Transverse colon (tissue), 4 donors: ENCODE measurements around the gene ZNF546. TPM values are rescaled to one million over a fixed set of nuclear protein-coding genes. Genes with fewer than 3 reads are reported as not detected.
A peak's percentile ranks its signal among the peaks of the same experiment; 100 is the strongest.

ENCODE experiments used
- DNase-seq: peaks from one replicate; pipeline ENCODE4 v3.0.0-alpha.2; 2019
- H3K27ac ChIP-seq, 4 donors: fragments of 200-600 bp; sonication (generic); 2 replicates each; pipeline ENCODE4 v1.5.1; 2016 to 2018; ENCODE audit warnings: inconsistent platforms in 4 of 4
- H3K27me3 ChIP-seq: fragments of 200-600 bp; sonication (generic); 2 replicates; pipeline ENCODE4 v1.5.1; 2017; ENCODE audit warnings: inconsistent platforms
- H3K36me3 ChIP-seq, 4 donors: fragments of 200-600 bp; sonication (generic); 2 replicates each; pipeline ENCODE4 v1.5.1; 2017 to 2019; ENCODE audit warnings: inconsistent platforms in 4 of 4
- H3K4me1 ChIP-seq, 4 donors: fragments of 200-600 bp; sonication (generic); 2 replicates each; pipeline ENCODE4 v1.5.1; 2017 to 2020; ENCODE audit warnings: inconsistent platforms in 4 of 4
- H3K4me3 ChIP-seq, 4 donors: fragments of 200-600 bp; sonication (generic); 1 replicate in 1 of 4; 2 replicates in 3 of 4; pipeline versions ENCODE4 v1.5.1 to v1.6.1; 2017 to 2019; ENCODE audit warnings: inconsistent platforms in 4 of 4
- H3K9me3 ChIP-seq, 2 donors: fragments of 200-600 bp; sonication (generic); 2 replicates each; pipeline ENCODE4 v1.5.1; 2017 to 2019; ENCODE audit warnings: inconsistent platforms in 2 of 2
- CTCF ChIP-seq, 5 experiments: fragments of 200-600 bp in 3 of 5; fragments of 450-650 bp in 2 of 5; sonication (generic) in 3 of 5; IDR thresholded peaks; 1 replicate in 2 of 5; 2 replicates in 3 of 5; pipeline ENCODE4 v1.5.1; 2016 to 2017; ENCODE audit warnings: antibody characterized with exemption in 5 of 5, inconsistent platforms in 3 of 5, mild to moderate bottlenecking in 2 of 5, moderate library complexity in 1 of 5
- EP300 ChIP-seq: sonication (generic); formaldehyde crosslinking; IDR thresholded peaks from one replicate; pipeline ENCODE4 v1.6.1; 2017; ENCODE audit warnings: antibody characterized with exemption, low read depth
- POLR2A ChIP-seq: fragments of 450-650 bp; IDR thresholded peaks from one replicate; pipeline ENCODE4 v1.6.1; 2016; ENCODE audit warnings: antibody characterized with exemption, mild to moderate bottlenecking, moderate library complexity
- POLR2AphosphoS5 ChIP-seq, 3 donors: sonication (generic); formaldehyde crosslinking; IDR thresholded peaks; one replicate each; pipeline ENCODE4 v1.6.1; 2016; ENCODE audit warnings: antibody characterized with exemption in 3 of 3
- WGBS, 2 donors: methylation state at CpG; one replicate each; pipeline ENCODE4 v1.1.5; 2018; ENCODE audit warnings: low coverage in 1 of 2; 5-methylcytosine and 5-hydroxymethylcytosine counted together
- in situ Hi-C, 4 donors: fragments of 200-750 bp; cut with MboI; loops; one replicate each; pipeline versions ENCODE4 v1.15.0 to v1.15.1; 2017; ENCODE audit warnings: low sequenced_read_pairs in 3 of 4, low pct_ligation_motif_present in 1 of 4, low pct_unique_long_range_greater_than_20kb in 1 of 4
- intact Hi-C: fragments of 100-400 bp; cut with DNase I; formaldehyde crosslinking; loops from one replicate; pipeline ENCODE4 v1.15.1; 2023; ENCODE audit warnings: low total_unique reads
- total RNA-seq, 4 donors: library from RNA; depleted of rRNA; stranded (reverse); fragments of >200 nt; gene quantifications; one replicate each; pipeline ENCODE4 v1.1.0, GENCODE V29; 2016

ZNF546 gene
- total RNA-seq, 4 donors from 2014 or later, result 0.60 to 8.1 (median 2.4) TPM

DNA sequence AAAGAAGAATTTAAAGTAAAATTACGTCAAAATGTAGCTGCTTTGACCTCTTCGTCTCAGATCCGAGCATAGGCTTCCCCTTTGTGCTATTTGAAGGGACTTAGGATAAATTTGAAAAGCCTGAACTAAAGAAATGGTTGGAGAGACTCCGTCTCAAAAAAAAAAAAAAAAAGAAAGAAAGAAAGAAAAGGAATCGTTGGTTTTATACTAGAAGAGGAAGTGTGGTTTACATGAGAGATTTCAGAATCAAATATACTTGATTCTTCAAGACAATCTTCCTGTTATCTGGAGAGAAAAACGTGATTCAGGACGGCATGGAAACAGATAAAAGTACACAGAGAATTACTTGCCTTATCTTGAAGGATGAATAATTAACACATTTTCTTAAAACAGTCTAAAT lies 59.6 kb downstream of the ZNF546 start:
- intact Hi-C loops (no loop called here), in situ Hi-C loops (no loop called here)
- DNase-seq, result no peak

DNA sequence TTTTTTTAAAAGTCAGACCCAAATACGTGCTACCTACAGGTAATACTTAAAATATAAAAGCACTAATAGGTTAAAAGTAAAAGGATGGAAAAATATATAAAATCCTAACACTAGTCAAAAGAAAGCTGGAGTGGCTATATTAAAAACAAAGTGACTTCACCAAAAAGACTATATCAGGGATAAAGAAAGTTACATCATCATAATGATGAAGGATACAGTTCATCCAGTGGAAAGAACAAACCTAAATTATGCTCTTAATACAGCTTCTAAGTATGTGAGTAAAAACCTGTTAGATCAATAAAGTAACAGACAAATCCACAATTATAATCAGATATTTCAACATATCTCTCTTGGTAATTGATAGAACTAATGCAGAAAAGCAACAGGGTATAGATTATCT lies 60.3 kb downstream of the ZNF546 start:
- in situ Hi-C loops (no loop called here), intact Hi-C loops (no loop called here)
- WGBS, 2 donors, result 78 to 91% methylated on average over 1 of the region's 1 CpG
- peaks cover 8% of the 10 kb centered on the region for H3K27me3 ChIP-seq
- peaks cover 12 to 24% of the 10 kb centered on the region in 2 donors for H3K9me3 ChIP-seq
- H3K36me3 ChIP-seq, result no peaks in the 10 kb centered on the region
- DNase-seq, result no peak
- H3K4me1 ChIP-seq, result peaks cover 0 to 17% (median 10%) of the 10 kb centered on the region in 4 donors
- no peak overlapping the region for H3K4me3 ChIP-seq
- no peak overlapping the region for H3K27ac ChIP-seq
- TF ChIP-seq POLR2A, result no peak

More for the DNA sequence above, 59.6 kb downstream of the ZNF546 start:
- Histone ChIP-seq H3K36me3 (no peaks in the 10 kb centered on the region), H3K27ac (peak overlapping the region; percentile 65 to 78 (median 70)), H3K4me3 (peak overlapping the region; percentile 59 to 79 (median 63)), H3K4me1 (peaks cover 0 to 17% (median 10%) of the 10 kb centered on the region in 4 donors), H3K9me3 (peaks cover 12 to 24% of the 10 kb centered on the region in 2 donors), H3K27me3 (peaks cover 8% of the 10 kb centered on the region)
- TF ChIP-seq POLR2A (no peak), POLR2AphosphoS5 (IDR thresholded peaks at IDR 0.05) (no peak), EP300 (no peak), CTCF (IDR thresholded peaks at IDR 0.05) (no peak)
- WGBS, 2 donors, result 4 to 8% methylated on average over 7 of the region's 7 CpGs

DNA sequence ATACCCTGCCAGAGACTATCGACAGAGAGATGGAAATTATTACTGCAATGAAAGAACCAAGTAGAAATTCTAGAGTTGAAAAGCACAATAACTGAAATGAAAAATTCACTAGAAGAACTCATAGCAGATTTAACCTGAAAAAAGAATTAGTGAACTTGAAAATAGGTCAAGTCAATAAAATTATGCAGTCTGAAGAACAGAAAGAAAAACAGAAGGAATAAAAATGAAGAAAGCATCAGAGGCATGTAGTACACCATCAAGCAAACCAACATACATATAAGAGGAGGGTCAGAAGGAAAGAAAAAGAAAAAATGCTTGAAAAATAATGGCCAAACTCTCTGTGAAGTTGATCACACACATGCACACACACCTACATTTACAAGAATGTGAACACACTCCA lies 62.8 kb downstream of the ZNF546 start:
- Histone ChIP-seq H3K4me3 (no peak overlapping the region), H3K9me3 (peaks cover 21 to 26% of the 10 kb centered on the region in 2 donors), H3K27ac (no peak overlapping the region), H3K4me1 (peaks cover 0 to 14% (median 10%) of the 10 kb centered on the region in 4 donors), H3K36me3 (no peaks in the 10 kb centered on the region), H3K27me3 (peaks cover 8% of the 10 kb centered on the region)
- TF ChIP-seq POLR2AphosphoS5 (IDR thresholded peaks at IDR 0.05) (no peak), EP300 (no peak), POLR2A (no peak), CTCF (IDR thresholded peaks at IDR 0.05) (no peak)
- in situ Hi-C loops, result no loop called here
- intact Hi-C loops, result no loop called here
- WGBS, 2 donors, result 85 to 86% methylated on average over 1 of the region's 1 CpG
- DNase-seq, result no peak

DNA sequence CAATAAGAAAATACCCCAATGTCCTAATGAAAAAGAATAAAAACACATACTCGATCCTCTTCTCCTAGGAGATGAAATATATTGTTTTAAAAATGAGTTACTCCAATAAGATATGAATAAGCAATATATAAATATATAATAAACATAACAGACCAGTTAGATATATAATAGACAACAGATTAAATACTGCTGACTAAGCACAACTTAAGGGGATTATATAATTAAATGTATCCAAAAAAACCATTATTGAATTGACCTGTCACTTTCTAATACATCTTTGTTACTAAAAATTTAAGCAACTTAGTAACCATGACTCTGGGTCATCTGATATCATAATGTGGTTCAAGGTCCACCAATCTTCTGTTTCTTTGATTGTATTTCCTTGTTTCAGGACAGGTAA lies 73.2 kb downstream of the ZNF546 start:
- peaks cover 0 to 14% (median 7%) of the 10 kb centered on the region in 4 donors for H3K36me3 ChIP-seq
- in situ Hi-C loops (no loop called here), intact Hi-C loops (no loop called here)
- H3K4me1 ChIP-seq, result no peaks in the 10 kb centered on the region
- no peak for DNase-seq
- WGBS, 2 donors, result 89 to 98% methylated on average over 1 of the region's 1 CpG
- H3K27ac ChIP-seq, result no peak overlapping the region
- no peak for TF ChIP-seq EP300
- no peak for TF ChIP-seq POLR2A
- no peak for TF ChIP-seq POLR2AphosphoS5 (IDR thresholded peaks at IDR 0.05)
- no peak for TF ChIP-seq CTCF (IDR thresholded peaks at IDR 0.05)
- H3K9me3 ChIP-seq, result peaks cover 7 to 14% of the 10 kb centered on the region in 2 donors
- no peaks in the 10 kb centered on the region for H3K27me3 ChIP-seq
- H3K4me3 ChIP-seq, result no peak overlapping the region

Other genes with a start within 250 kb of the ZNF546 start
- not detected for gene LEUTX, start 218.2 kb upstream of the ZNF546 start, total RNA-seq
- 10 to 100 TPM; 13.3 to 16.1 (median 15.1) TPM for gene DYRK1B, start 162.9 kb upstream of the ZNF546 start, total RNA-seq
- 100 to 1,000 TPM in 1 of 4 donors, 10 to 100 TPM in 3; 20.6 to 107 (median 62.6) TPM for gene FBL, start 150.7 kb upstream of the ZNF546 start, total RNA-seq
- 1,000 to 10,000 TPM; 1,603 to 6,178 (median 2,329) TPM for gene FCGBP, start 62.4 kb upstream of the ZNF546 start, total RNA-seq
- 10 to 100 TPM; 46.4 to 83.4 (median 77.5) TPM for gene PSMC4, start 25.9 kb upstream of the ZNF546 start, total RNA-seq
- gene ZNF780B, start 59.2 kb downstream of the ZNF546 start, total RNA-seq, result 10 to 100 TPM in 3 of 4 donors, 1 to 10 TPM in 1; 4.5 to 87.8 (median 25.5) TPM
- gene ZNF780A, start 93.9 kb downstream of the ZNF546 start, total RNA-seq, result 10 to 100 TPM in 1 of 4 donors, 1 to 10 TPM in 3; 3.0 to 19.7 (median 7.2) TPM
- 10 to 100 TPM; 10.8 to 19.5 (median 11.9) TPM for gene MAP3K10, start 194.4 kb downstream of the ZNF546 start, total RNA-seq
- gene TTC9B, start 221.3 kb downstream of the ZNF546 start, total RNA-seq, result not detected
- gene CCNP, start 229.6 kb downstream of the ZNF546 start, total RNA-seq, result under 1 TPM in 1 of 4 donors, not detected in 3; 1.00 TPM